Neuronal stem cell (in vitro differentiated cells): ENCODE measurements around the gene SHROOM2.

ENCODE experiments used
- DNase-seq: peaks from one replicate; pipeline ENCODE4 v3.0.0-alpha.2; 2013; ENCODE audit warnings: low spot score
- H2AFZ ChIP-seq: one replicate; pipeline ENCODE4 v1.6.1; 2013; ENCODE audit warnings: mild to moderate bottlenecking, low read length, inconsistent platforms
- H2AK5ac ChIP-seq: 2 replicates; pipeline ENCODE4 v1.6.1; 2013; ENCODE audit warnings: low read depth, mild to moderate bottlenecking, inconsistent platforms, low read length, moderate library complexity, mixed read lengths
- H2BK120ac ChIP-seq: 2 replicates; pipeline ENCODE4 v1.6.1; 2013; ENCODE audit warnings: low read depth, mild to moderate bottlenecking, inconsistent platforms, low read length, moderate library complexity, mixed read lengths
- H2BK12ac ChIP-seq: one replicate; pipeline ENCODE4 v1.6.1; 2013; ENCODE audit warnings: low read length, inconsistent platforms
- H2BK15ac ChIP-seq: 2 replicates; pipeline ENCODE4 v1.6.1; 2013; ENCODE audit warnings: mild to moderate bottlenecking, low read length, inconsistent platforms, mixed read lengths
- H2BK5ac ChIP-seq: one replicate; pipeline ENCODE4 v1.6.1; 2013; ENCODE audit warnings: inconsistent platforms, mild to moderate bottlenecking, low read length, moderate library complexity
- H3K14ac ChIP-seq: one replicate; pipeline ENCODE4 v1.6.1; 2013; ENCODE audit warnings: low read length, inconsistent platforms
- H3K18ac ChIP-seq: 2 replicates; pipeline ENCODE4 v1.6.1; 2013; ENCODE audit warnings: low read length, inconsistent platforms
- H3K23ac ChIP-seq: 2 replicates; pipeline ENCODE4 v1.6.1; 2013; ENCODE audit warnings: low read depth, mild to moderate bottlenecking, mixed read lengths, low read length, inconsistent platforms; ENCODE audit not compliant: poor library complexity
- H3K27ac ChIP-seq: replicated peaks from 3 replicates; pipeline ENCODE4 v1.5.1; 2013; ENCODE audit warnings: low read length, inconsistent platforms
- H3K27me3 ChIP-seq, 3 experiments: 2 replicates each; pipeline ENCODE4 v1.6.1; 2013; ENCODE audit warnings: low read length in 3 of 3, mild to moderate bottlenecking in 2 of 3, inconsistent platforms in 1 of 3, low read depth in 1 of 3, mixed read lengths in 1 of 3, moderate library complexity in 1 of 3; ENCODE audit not compliant: control insufficient read depth in 3 of 3, insufficient read depth in 3 of 3
- H3K36me3 ChIP-seq, 2 donors: replicated peaks in 1 of 2; 2 replicates each; pipeline ENCODE4 v1.6.1; 2013; ENCODE audit warnings: low read length in 2 of 2; ENCODE audit not compliant: control insufficient read depth in 2 of 2, insufficient read depth in 2 of 2
- H3K4ac ChIP-seq: 2 replicates; pipeline ENCODE4 v1.6.1; 2013; ENCODE audit warnings: inconsistent platforms, mild to moderate bottlenecking, low read length, moderate library complexity
- H3K4me1 ChIP-seq, 2 donors: 1 replicate in 1 of 2; 2 replicates in 1 of 2; pipeline ENCODE4 v1.6.1; 2013; ENCODE audit warnings: low read length in 2 of 2, low read depth in 1 of 2; ENCODE audit not compliant: control insufficient read depth in 2 of 2, insufficient read depth in 1 of 2
- H3K4me2 ChIP-seq: one replicate; pipeline ENCODE4 v1.6.1; 2013; ENCODE audit warnings: mild to moderate bottlenecking, low read length, inconsistent platforms; ENCODE audit not compliant: insufficient read depth, poor library complexity, severe bottlenecking
- H3K4me3 ChIP-seq, 2 donors: 2 replicates each; pipeline ENCODE4 v1.5.1; 2013; ENCODE audit warnings: low read length in 2 of 2, mild to moderate bottlenecking in 2 of 2, inconsistent platforms in 1 of 2, moderate library complexity in 1 of 2
- H3K79me1 ChIP-seq: one replicate; pipeline ENCODE4 v1.6.1; 2013; ENCODE audit warnings: low read depth, mild to moderate bottlenecking, inconsistent platforms, low read length, moderate library complexity
- H3K9ac ChIP-seq: one replicate; pipeline ENCODE4 v1.6.1; 2013; ENCODE audit warnings: mild to moderate bottlenecking, low read depth, low read length, inconsistent platforms; ENCODE audit not compliant: poor library complexity
- H3K9me3 ChIP-seq, 2 donors: replicated peaks in 1 of 2; 2 replicates each; pipeline versions ENCODE3 to v1.6.1; 2013; ENCODE audit warnings: low read length in 2 of 2, mild to moderate bottlenecking in 2 of 2, inconsistent platforms in 1 of 2, low read depth in 1 of 2, mixed read lengths in 1 of 2, moderate library complexity in 1 of 2; ENCODE audit not compliant: control insufficient read depth in 2 of 2, insufficient read depth in 1 of 2
- H4K8ac ChIP-seq: one replicate; pipeline ENCODE4 v1.6.1; 2013; ENCODE audit warnings: low read depth, mild to moderate bottlenecking, inconsistent platforms, low read length, moderate library complexity
- H4K91ac ChIP-seq: one replicate; pipeline ENCODE4 v1.6.1; 2013; ENCODE audit warnings: low read length, low read depth, mild to moderate bottlenecking, inconsistent platforms; ENCODE audit not compliant: poor library complexity
- WGBS, 2 donors: extraction: QIAGEN DNeasy Blood & Tissue Kit; methylation state at CpG; one replicate each; pipeline ENCODE4 v1.1.7; 2013; ENCODE audit warnings: missing lambda C conversion rate in 2 of 2, mixed read lengths in 1 of 2; ENCODE audit not compliant: insufficient read length in 2 of 2, insufficient replicate concordance in 1 of 2; ENCODE audit errors: extremely low coverage in 2 of 2; 5-methylcytosine and 5-hydroxymethylcytosine counted together

SHROOM2 gene

DNA sequence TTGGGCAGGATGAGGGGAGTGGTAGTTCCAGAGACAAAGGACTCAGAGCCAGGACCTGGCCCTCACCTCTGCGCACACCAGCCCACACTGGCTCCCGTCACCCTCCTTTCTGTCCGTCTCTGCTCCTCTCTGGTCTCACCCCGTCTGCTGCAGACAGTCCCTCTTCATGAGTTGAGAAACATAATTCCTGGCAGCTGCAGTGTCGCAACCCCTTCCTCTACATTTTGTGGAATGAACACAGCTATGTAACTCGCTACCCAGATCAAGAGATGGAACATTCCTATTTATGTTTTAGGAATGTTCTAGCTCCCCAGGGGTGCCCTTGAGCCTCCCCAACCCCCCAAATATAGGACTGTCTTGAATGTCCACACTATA, 59.3 kb downstream of the SHROOM2 start:
- no peak for DNase-seq
- no peak overlapping the region for H3K14ac ChIP-seq
- H3K23ac ChIP-seq = no peak overlapping the region
- H4K91ac ChIP-seq = no peak overlapping the region
- no peak overlapping the region for H2BK15ac ChIP-seq
- no peak overlapping the region for H3K27ac ChIP-seq
- H2BK12ac ChIP-seq = no peak overlapping the region
- no peak overlapping the region for H3K4me2 ChIP-seq
- H3K27me3 ChIP-seq = no peaks in the 10 kb centered on the region
- no peak overlapping the region for H3K4me3 ChIP-seq
- H3K79me1 ChIP-seq = peaks cover 2% of the 10 kb centered on the region
- no peak overlapping the region for H3K18ac ChIP-seq
- H3K4ac ChIP-seq = no peak overlapping the region
- no peaks in the 10 kb centered on the region for H3K36me3 ChIP-seq
- no peak overlapping the region for H2AK5ac ChIP-seq
- H2BK120ac ChIP-seq = no peak overlapping the region
- no peaks in the 10 kb centered on the region for H3K9me3 ChIP-seq
- no peak overlapping the region for H3K9ac ChIP-seq
- no peak overlapping the region for H2BK5ac ChIP-seq
- no peak overlapping the region for H4K8ac ChIP-seq
- H2AFZ ChIP-seq = no peak overlapping the region
- no CpG with 5 or more reads among the region's 6 CpGs for WGBS, 2 donors
- H3K4me1 ChIP-seq = peaks cover 8 to 10% of the 10 kb centered on the region in 2 donors

DNA sequence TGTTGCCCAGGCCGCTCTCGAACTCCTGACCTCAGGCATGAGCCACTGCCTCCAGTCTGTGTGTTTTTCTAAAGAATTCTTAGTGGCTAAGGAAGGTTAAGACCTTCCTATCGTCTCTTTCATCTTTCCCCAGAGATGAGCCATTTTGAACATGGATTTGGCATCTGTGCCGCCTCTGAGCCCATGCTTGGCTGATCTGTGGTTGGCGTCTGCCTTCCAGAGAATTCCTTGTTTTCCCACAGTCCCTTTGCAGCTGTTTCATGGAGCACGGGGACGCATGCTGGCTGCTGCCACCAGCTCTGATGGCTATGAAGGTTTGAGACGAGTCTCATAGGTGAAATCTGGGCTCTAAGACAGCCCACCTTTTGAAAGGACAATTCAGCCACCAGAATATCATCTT, 60.4 kb downstream of the SHROOM2 start:
- Histone ChIP-seq H4K8ac (no peak overlapping the region), H2BK12ac (no peak overlapping the region), H3K27me3 (no peaks in the 10 kb centered on the region), H2BK15ac (no peak overlapping the region), H3K18ac (no peak overlapping the region), H3K4me1 (peaks cover 8% of the 10 kb centered on the region in 2 donors), H3K36me3 (no peaks in the 10 kb centered on the region), H3K4ac (no peak overlapping the region), H2AFZ (no peak overlapping the region), H3K9ac (no peak overlapping the region), H3K4me2 (no peak overlapping the region), H2BK120ac (no peak overlapping the region), H3K9me3 (no peaks in the 10 kb centered on the region), H3K23ac (no peak overlapping the region), H4K91ac (no peak overlapping the region), H3K14ac (no peak overlapping the region), H2BK5ac (no peak overlapping the region), H3K79me1 (peaks cover 2% of the 10 kb centered on the region), H2AK5ac (no peak overlapping the region), H3K27ac (no peak overlapping the region), H3K4me3 (no peak overlapping the region)
- no peak for DNase-seq
- WGBS, 2 donors = no CpG with 5 or more reads among the region's 8 CpGs

DNA sequence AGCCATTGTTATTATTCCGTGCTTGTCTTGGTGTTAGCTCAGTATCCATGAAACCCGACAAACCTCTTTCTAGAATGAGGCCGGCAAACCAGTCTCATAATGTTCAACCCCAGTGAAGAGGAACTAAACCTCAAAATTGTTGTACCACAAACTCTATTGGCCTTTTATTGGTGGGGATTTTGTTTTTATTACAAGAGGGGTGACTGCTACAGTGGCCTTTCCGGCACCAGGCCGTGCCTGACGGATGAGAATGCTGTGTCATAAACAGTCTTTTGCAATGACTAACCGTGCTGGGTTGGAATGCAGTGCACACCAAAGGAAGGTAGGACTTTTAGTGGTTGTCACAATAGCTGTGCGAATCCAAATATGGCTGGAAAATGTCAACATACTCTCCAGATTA, 60.8 kb downstream of the SHROOM2 start:
- Histone ChIP-seq H3K4me1 (peaks cover 8 to 10% of the 10 kb centered on the region in 2 donors), H3K4me3 (no peak overlapping the region), H3K4ac (no peak overlapping the region), H3K4me2 (no peak overlapping the region), H3K9ac (no peak overlapping the region), H4K8ac (no peak overlapping the region), H4K91ac (no peak overlapping the region), H2BK5ac (no peak overlapping the region), H3K27me3 (no peaks in the 10 kb centered on the region), H3K14ac (no peak overlapping the region), H3K18ac (no peak overlapping the region), H3K27ac (no peak overlapping the region), H2AK5ac (no peak overlapping the region), H2BK120ac (no peak overlapping the region), H3K36me3 (no peaks in the 10 kb centered on the region), H3K79me1 (peaks cover 2% of the 10 kb centered on the region), H2BK15ac (no peak overlapping the region), H2BK12ac (no peak overlapping the region), H2AFZ (no peak overlapping the region), H3K23ac (no peak overlapping the region), H3K9me3 (no peaks in the 10 kb centered on the region)
- DNase-seq = no peak
- no CpG with 5 or more reads among the region's 8 CpGs for WGBS, 2 donors

DNA sequence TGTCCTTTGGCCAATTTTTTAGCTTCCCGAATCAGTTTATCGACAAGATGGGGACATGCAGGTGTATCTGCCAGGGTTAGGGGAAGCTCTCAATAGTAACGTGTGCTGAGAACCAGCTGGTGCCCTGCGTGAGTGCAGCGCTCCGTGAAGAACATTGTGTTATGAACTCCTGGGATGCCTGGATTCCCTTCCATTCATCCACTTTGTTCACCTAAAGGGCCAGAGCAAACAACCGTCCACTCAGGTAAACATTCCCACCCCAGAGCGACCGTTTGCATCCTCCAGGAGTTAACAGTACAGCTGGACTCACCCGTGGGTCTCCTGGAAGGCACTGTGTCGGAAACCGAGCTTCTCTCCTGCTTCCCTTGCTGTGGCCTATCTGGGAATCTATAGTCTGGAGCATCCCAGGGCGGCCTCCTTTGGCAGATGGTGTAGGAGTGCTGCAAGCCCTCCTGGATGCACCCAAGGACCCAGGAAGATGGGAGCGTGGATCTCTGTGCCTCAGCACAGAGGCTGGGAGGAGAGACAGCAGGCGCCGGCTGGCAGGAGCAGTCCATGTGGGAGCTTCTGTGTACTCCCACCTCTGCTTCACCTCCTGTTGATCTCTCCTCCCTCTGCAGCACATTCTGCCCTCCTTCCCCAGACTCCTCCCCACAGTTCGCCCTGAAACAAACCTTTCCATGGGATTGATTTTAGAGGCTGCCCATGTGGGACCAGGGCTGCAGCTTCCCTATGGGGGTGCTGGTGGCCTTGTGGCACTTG, 62.7 kb downstream of the SHROOM2 start:
- H2AFZ ChIP-seq = no peak overlapping the region
- no CpG with 5 or more reads among the region's 17 CpGs for WGBS, 2 donors

More for the DNA sequence above, 62.7 kb downstream of the SHROOM2 start:
- Histone ChIP-seq H2BK15ac (no peak overlapping the region), H3K9me3 (no peaks in the 10 kb centered on the region), H2BK120ac (no peak overlapping the region), H3K4me2 (no peak overlapping the region), H3K27ac (no peak overlapping the region), H3K36me3 (no peaks in the 10 kb centered on the region), H3K27me3 (no peaks in the 10 kb centered on the region), H3K14ac (no peak overlapping the region), H4K8ac (no peak overlapping the region), H3K23ac (no peak overlapping the region), H2BK5ac (no peak overlapping the region), H3K4ac (no peak overlapping the region), H2AK5ac (no peak overlapping the region), H2BK12ac (no peak overlapping the region), H3K4me3 (no peak overlapping the region), H3K9ac (no peak overlapping the region), H3K79me1 (peaks cover 2% of the 10 kb centered on the region), H3K18ac (no peak overlapping the region), H3K4me1 (peaks cover 4 to 7% of the 10 kb centered on the region in 2 donors), H4K91ac (no peak overlapping the region)
- no peak for DNase-seq
